SK-N-SH (cell line): ENCODE data around the gene C6orf163. TPM values are rescaled to one million over a fixed set of nuclear protein-coding genes. Genes with fewer than 3 reads are reported as not detected.

Source experiments
- CTCF ChIA-PET: fragments of 300-600, 350-600 bp; formaldehyde crosslinking; extraction: SDS; loops from one replicate; lab custom pipeline; 2021; lab: Yijun Ruan, JAX
- POLR2A ChIA-PET: fragments of 350-600 bp; sonication (Branson Sonifier 250); formaldehyde crosslinking; extraction: SDS; loops from one replicate; lab custom pipeline; 2020; ENCODE audit warnings: antibody characterized with exemption, inconsistent platforms; lab: Yijun Ruan, JAX
- DNase-seq: peaks from one replicate; pipeline ENCODE4 v3.0.0; 2012
- H2AFZ ChIP-seq: fragments of 200-600 bp; sonication (generic); 2 replicates; pipeline ENCODE4 v1.8.1; 2016; ENCODE audit warnings: antibody characterized with exemption, mild to moderate bottlenecking, low read depth
- H3F3A ChIP-seq: fragments of 200-600 bp; sonication (generic); replicated peaks from 2 replicates; pipeline ENCODE3; 2016; ENCODE audit warnings: antibody characterized with exemption, mild to moderate bottlenecking; ENCODE audit not compliant: insufficient read depth
- H3K27ac ChIP-seq, 2 experiments: fragments of 200-500 bp in 1 of 2; fragments of 200-600 bp in 1 of 2; sonication (Bioruptor generic) in 1 of 2; sonication (generic), shearing (Covaris generic) in 1 of 2; 2 replicates each; pipeline versions ENCODE4 v1.5.1 to v1.6.1; 2014 to 2016; ENCODE audit warnings: low read depth in 2 of 2, inconsistent platforms in 1 of 2, low read length in 1 of 2, mild to moderate bottlenecking in 1 of 2, mixed read lengths in 1 of 2
- H3K27me3 ChIP-seq: fragments of 200-600 bp; sonication (generic), shearing (Covaris generic); 2 replicates; pipeline ENCODE4 v1.6.1; 2016; ENCODE audit warnings: mixed run types; ENCODE audit not compliant: insufficient read depth
- H3K36me3 ChIP-seq, 2 experiments: fragments of 200-500 bp in 1 of 2; fragments of 200-600 bp in 1 of 2; sonication (Bioruptor generic) in 1 of 2; sonication (generic) in 1 of 2; replicated peaks in 1 of 2; 2 replicates each; pipeline versions ENCODE3 to v1.5.1; 2014 to 2016; ENCODE audit warnings: low read length in 1 of 2, mild to moderate bottlenecking in 1 of 2; ENCODE audit not compliant: insufficient read depth in 2 of 2, control insufficient read depth in 1 of 2
- H3K4me1 ChIP-seq, 2 experiments: fragments of 200-500 bp in 1 of 2; fragments of 200-600 bp in 1 of 2; sonication (Bioruptor generic) in 1 of 2; sonication (generic), shearing (Covaris generic) in 1 of 2; 2 replicates each; pipeline versions ENCODE4 v1.5.1 to v1.6.1; 2014 to 2016; ENCODE audit warnings: low read depth in 1 of 2, low read length in 1 of 2, mixed run types in 1 of 2; ENCODE audit not compliant: insufficient read depth in 2 of 2, control insufficient read depth in 1 of 2
- H3K4me2 ChIP-seq: fragments of 200-600 bp; sonication (generic), shearing (Covaris generic); 2 replicates; pipeline ENCODE4 v1.6.1; 2017; ENCODE audit warnings: mixed run types
- H3K4me3 ChIP-seq, 2 experiments: fragments of 200-500 bp in 1 of 2; fragments of 200-600 bp in 1 of 2; sonication (Bioruptor generic) in 1 of 2; sonication (generic), shearing (Covaris generic) in 1 of 2; 2 replicates each; pipeline versions ENCODE4 v1.5.1 to v1.8.1; 2014 to 2016; ENCODE audit warnings: low read depth in 2 of 2, inconsistent platforms in 1 of 2, low read length in 1 of 2, mild to moderate bottlenecking in 1 of 2, mixed read lengths in 1 of 2, moderate library complexity in 1 of 2
- H3K79me2 ChIP-seq: fragments of 200-600 bp; sonication (generic); 2 replicates; pipeline ENCODE4 v1.8.1; 2017; ENCODE audit warnings: mild to moderate bottlenecking; ENCODE audit not compliant: insufficient read depth
- H3K9ac ChIP-seq: fragments of 200-600 bp; sonication (generic); 2 replicates; pipeline ENCODE4 v1.6.1; 2017; ENCODE audit warnings: mixed run types
- H3K9me2 ChIP-seq: fragments of 200-600 bp; sonication (generic); 2 replicates; pipeline ENCODE4 v1.6.1; 2017; ENCODE audit warnings: mixed run types
- H3K9me3 ChIP-seq: fragments of 200-600 bp; sonication (generic); 2 replicates; pipeline ENCODE4 v1.6.1; 2017; ENCODE audit warnings: mixed run types, mild to moderate bottlenecking, moderate library complexity
- H4K20me1 ChIP-seq: fragments of 200-600 bp; sonication (generic); 2 replicates; pipeline ENCODE4 v1.6.1; 2017; ENCODE audit warnings: mild to moderate bottlenecking, mixed run types; ENCODE audit not compliant: insufficient read depth
- CHD2 ChIP-seq: fragments of 150-350 bp; IDR thresholded peaks from 2 replicates; pipeline ENCODE4 v1.6.1; 2018; ENCODE audit warnings: low read length; ENCODE audit not compliant: partially characterized antibody
- ELF1 ChIP-seq: IDR thresholded peaks from 2 replicates; pipeline ENCODE4 v1.4.0; 2012
- EP300 ChIP-seq, 2 experiments: IDR thresholded peaks; 2 replicates each; pipeline versions ENCODE4 v1.4.0 to v1.6.1; 2012; ENCODE audit warnings: borderline replicate concordance in 1 of 2, low read depth in 1 of 2, low read length in 1 of 2
- FOXM1 ChIP-seq: IDR thresholded peaks from 2 replicates; pipeline ENCODE4 v1.4.0; 2012; ENCODE audit warnings: low read depth, mild to moderate bottlenecking
- GATA2 ChIP-seq: sonication (generic); formaldehyde crosslinking; IDR thresholded peaks from 2 replicates; pipeline ENCODE4 v1.5.0; 2020; ENCODE audit warnings: mild to moderate bottlenecking, missing genetic modification reagents
- NFIC ChIP-seq: IDR thresholded peaks from 2 replicates; pipeline ENCODE4 v1.4.0; 2012; ENCODE audit warnings: borderline replicate concordance
- NRF1 ChIP-seq: IDR thresholded peaks from 2 replicates; pipeline ENCODE4 v1.6.1; 2012; ENCODE audit warnings: low read depth, mild to moderate bottlenecking, low read length
- POLR2AphosphoS5 ChIP-seq: IDR thresholded peaks from 2 replicates; pipeline ENCODE4 v1.6.1; 2012; ENCODE audit warnings: low read depth, low read length
- RAD21 ChIP-seq: IDR thresholded peaks from 2 replicates; pipeline ENCODE4 v1.6.1; 2012; ENCODE audit warnings: mild to moderate bottlenecking, low read length
- RCOR1 ChIP-seq: fragments of 150-350 bp; IDR thresholded peaks from 2 replicates; pipeline ENCODE4 v1.6.1; 2017; ENCODE audit warnings: antibody characterized with exemption, low read length
- RFX5 ChIP-seq: IDR thresholded peaks from 2 replicates; pipeline ENCODE4 v1.6.1; 2012; ENCODE audit warnings: mild to moderate bottlenecking, improper control_type of control experiment, low read length
- TAF1 ChIP-seq: IDR thresholded peaks from 2 replicates; pipeline ENCODE4 v1.6.1; 2012; ENCODE audit warnings: low read depth, mild to moderate bottlenecking, low read length, moderate library complexity, borderline replicate concordance
- TEAD4 ChIP-seq: IDR thresholded peaks from 2 replicates; pipeline ENCODE4 v1.4.0; 2012; ENCODE audit warnings: mild to moderate bottlenecking, borderline replicate concordance; ENCODE audit not compliant: insufficient read depth
- WGBS: methylation state at CpG from one replicate; pipeline ENCODE4 v1.1.6; 2017; ENCODE audit warnings: low lambda C conversion rate; 5-methylcytosine and 5-hydroxymethylcytosine counted together
- polyA plus RNA-seq, 3 experiments: library from polyadenylated mRNA; depleted of rRNA; stranded (reverse); fragments of >200 nt; gene quantifications; 2 replicates each; pipeline ENCODE4 v1.2.3, GENCODE V29; 2012
- TF ChIP-seq, protein P1 (sequence below): fragments of 150-350 bp; IDR thresholded peaks from 2 replicates; pipeline ENCODE4 v1.6.1; 2017; ENCODE audit warnings: antibody characterized with exemption, low read length, low read depth, borderline replicate concordance
- TF ChIP-seq, protein P2 (sequence below): IDR thresholded peaks from 2 replicates; pipeline ENCODE4; 2012

C6orf163 gene
- polyA plus RNA-seq, 1 of the 3 experiments (the other 2 are of a cell fraction) = 0.49 TPM

DNA sequence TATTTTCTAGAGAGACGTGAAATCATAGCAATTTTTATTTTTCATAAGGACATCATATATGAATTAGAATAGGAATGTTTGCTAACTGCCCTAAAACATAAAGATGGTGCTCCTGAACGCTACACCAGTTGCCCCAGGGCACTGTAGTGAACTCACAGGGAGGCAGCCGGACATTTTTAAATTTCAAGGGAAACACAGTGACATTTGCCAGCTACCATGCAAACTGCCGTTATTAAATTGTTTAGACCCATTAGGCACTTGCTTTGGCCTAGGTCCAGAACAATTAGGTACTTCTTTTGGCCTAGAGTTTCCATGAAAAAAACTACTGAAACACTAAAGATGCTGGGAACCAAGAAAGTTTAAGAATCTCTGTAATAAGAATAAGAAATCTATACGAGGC lies 38.2 kb downstream of the C6orf163 start:
- Histone ChIP-seq H3K4me1 (no peaks in the 10 kb centered on the region; a peak in 1 of 4 replicates), H3K27me3 (no peaks in the 10 kb centered on the region), H3K27ac (peak overlapping the region in 1 of 2 experiments; percentile 8; a peak in 1 of 4 replicates), H3K9me2 (no peaks in the 10 kb centered on the region), H3K79me2 (no peaks in the 10 kb centered on the region), H3K4me2 (no peak overlapping the region), H2AFZ (no peak overlapping the region), H3K9ac (no peak overlapping the region), H3K4me3 (no peak overlapping the region), H4K20me1 (no peaks in the 10 kb centered on the region), H3K9me3 (no peaks in the 10 kb centered on the region), H3K36me3 (no peaks in the 10 kb centered on the region), H3F3A (no peaks in the 10 kb centered on the region)
- TF ChIP-seq TAF1 = no peak
- peak in 1 of 2 experiments; percentile 67; a peak in 1 of 4 replicates for TF ChIP-seq EP300 (IDR thresholded peaks at IDR 0.05; ENCODE audit: borderline replicate concordance in 1 of 2, low read depth in 1 of 2, low read length in 1 of 2)
- TF ChIP-seq CHD2 = peak; percentile 28
- peak; percentile 67; the same call in 1 of the 2 replicates for TF ChIP-seq RCOR1
- POLR2A ChIA-PET = interaction anchor here (0.6 kb wide), 1 partner anchor 117 kb away, joined by 6 read pairs; no protein-coding TSS in a partner anchor
- DNase-seq = peak; percentile 56
- CTCF ChIA-PET = interaction anchor here (1.2 to 1.5 kb wide), 2 partner anchors 10 to 18 kb away, joined by 5 to 7 read pairs; no protein-coding TSS in a partner anchor
- WGBS = 46% methylated on average over 5 of the region's 5 CpGs

DNA sequence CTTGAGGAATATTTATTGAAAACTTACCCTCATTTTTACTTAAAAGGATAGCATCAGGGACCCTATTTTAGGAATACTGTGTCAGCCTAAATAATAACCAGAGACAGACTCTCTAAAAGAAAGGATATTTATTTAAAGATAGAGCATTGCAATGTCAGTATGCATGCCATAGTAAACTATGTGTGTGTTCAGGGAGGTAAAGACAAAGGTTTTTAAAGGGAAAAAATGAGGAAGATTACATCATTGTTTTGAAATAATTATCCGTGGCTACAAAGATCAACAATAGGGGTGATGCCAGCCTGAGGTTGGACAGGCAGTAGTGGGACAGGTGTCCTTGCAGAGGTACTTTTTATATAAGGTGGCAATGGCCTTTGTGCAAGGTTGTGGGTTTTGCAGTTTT lies 39.4 kb downstream of the C6orf163 start:
- no peak overlapping the region for H3K4me3 ChIP-seq
- CTCF ChIA-PET = interaction anchor here (1.0 to 1.5 kb wide), 3 partner anchors 9 to 276 kb away, joined by 3 to 7 read pairs (median 7); no protein-coding TSS in a partner anchor
- no peak overlapping the region for H2AFZ ChIP-seq
- H3K27ac ChIP-seq = no peak overlapping the region
- H3K79me2 ChIP-seq = no peaks in the 10 kb centered on the region
- H3K4me2 ChIP-seq = no peak overlapping the region
- no peaks in the 10 kb centered on the region for H3K9me2 ChIP-seq
- DNase-seq = no peak
- no peaks in the 10 kb centered on the region for H3K36me3 ChIP-seq
- H3K9ac ChIP-seq = no peak overlapping the region
- TF ChIP-seq, protein P1, sequence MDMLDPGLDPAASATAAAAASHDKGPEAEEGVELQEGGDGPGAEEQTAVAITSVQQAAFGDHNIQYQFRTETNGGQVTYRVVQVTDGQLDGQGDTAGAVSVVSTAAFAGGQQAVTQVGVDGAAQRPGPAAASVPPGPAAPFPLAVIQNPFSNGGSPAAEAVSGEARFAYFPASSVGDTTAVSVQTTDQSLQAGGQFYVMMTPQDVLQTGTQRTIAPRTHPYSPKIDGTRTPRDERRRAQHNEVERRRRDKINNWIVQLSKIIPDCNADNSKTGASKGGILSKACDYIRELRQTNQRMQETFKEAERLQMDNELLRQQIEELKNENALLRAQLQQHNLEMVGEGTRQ = no peak
- TF ChIP-seq GATA2 (CRISPR knock-in tag) (no peak), FOXM1 (no peak), RFX5 (no peak), POLR2AphosphoS5 (no peak), RCOR1 (no peak), TAF1 (no peak), TEAD4 (no peak), ELF1 (no peak), NFIC (no peak), NRF1 (no peak), CHD2 (no peak), RAD21 (no peak)
- TF ChIP-seq, protein P2, sequence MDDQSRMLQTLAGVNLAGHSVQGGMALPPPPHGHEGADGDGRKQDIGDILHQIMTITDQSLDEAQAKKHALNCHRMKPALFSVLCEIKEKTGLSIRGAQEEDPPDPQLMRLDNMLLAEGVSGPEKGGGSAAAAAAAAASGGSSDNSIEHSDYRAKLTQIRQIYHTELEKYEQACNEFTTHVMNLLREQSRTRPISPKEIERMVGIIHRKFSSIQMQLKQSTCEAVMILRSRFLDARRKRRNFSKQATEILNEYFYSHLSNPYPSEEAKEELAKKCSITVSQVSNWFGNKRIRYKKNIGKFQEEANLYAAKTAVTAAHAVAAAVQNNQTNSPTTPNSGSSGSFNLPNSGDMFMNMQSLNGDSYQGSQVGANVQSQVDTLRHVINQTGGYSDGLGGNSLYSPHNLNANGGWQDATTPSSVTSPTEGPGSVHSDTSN = no peak
- H3K9me3 ChIP-seq = no peaks in the 10 kb centered on the region
- H3K4me1 ChIP-seq = no peaks in the 10 kb centered on the region; a peak in 1 of 4 replicates
- H3K27me3 ChIP-seq = no peaks in the 10 kb centered on the region
- H3F3A ChIP-seq = no peaks in the 10 kb centered on the region
- 53% methylated on average over 1 of the region's 1 CpG for WGBS
- POLR2A ChIA-PET = no interaction called here
- H4K20me1 ChIP-seq = no peaks in the 10 kb centered on the region
